Left lung (tissue), 14 donors: ENCODE measurements around the gene OVCA2. TPM values are rescaled to one million over a fixed set of nuclear protein-coding genes. Genes with fewer than 3 reads are reported as not detected.
A peak's percentile ranks its signal among the peaks of the same experiment; 100 is the strongest.

Experiments used
- ATAC-seq: fragments of 200-7000 bp; cut with Tn5 transposase; one replicate; pipeline ENCODE4 v1.9.1; 2020; ENCODE audit warnings: moderate library complexity
- DNase-seq, 4 donors: peaks; one replicate each; pipeline ENCODE4 v3.0.0-alpha.2; 2013 to 2020
- H3K27ac ChIP-seq, 2 donors: fragments of 200-600 bp; sonication (generic) in 1 of 2; one replicate each; pipeline versions ENCODE4 v1.5.0 to v1.8.0; 2020 to 2021
- H3K27me3 ChIP-seq, 2 donors: fragments of 200-600 bp; sonication (generic) in 1 of 2; one replicate each; pipeline versions ENCODE4 v1.5.0 to v1.8.0; 2020 to 2021
- H3K36me3 ChIP-seq, 2 donors: fragments of 200-600 bp; sonication (generic) in 1 of 2; one replicate each; pipeline versions ENCODE4 v1.5.0 to v1.8.0; 2020 to 2021
- H3K4me1 ChIP-seq, 2 donors: fragments of 200-600 bp; one replicate each; pipeline ENCODE4 v1.8.0; 2021
- H3K4me3 ChIP-seq, 2 donors: fragments of 200-600 bp; sonication (generic) in 1 of 2; one replicate each; pipeline versions ENCODE4 v1.5.0 to v1.8.0; 2020 to 2021; ENCODE audit warnings: mild to moderate bottlenecking in 1 of 2
- H3K9me3 ChIP-seq, 2 donors: fragments of 200-600 bp; sonication (generic) in 1 of 2; one replicate each; pipeline versions ENCODE4 v1.5.0 to v1.8.0; 2020 to 2021
- intact Hi-C, 2 donors: fragments of 100-400 bp; cut with DNase I; formaldehyde crosslinking; loops; one replicate each; pipeline versions ENCODE4 v1.11.2 to v1.14.2; 2022
- long read RNA-seq, 12 donors: library from polyadenylated mRNA in 2 of 12; unstranded in 2 of 12; transcript quantifications; one replicate each; pipeline ENCODE4 v2.0.0 and lab custom pipeline, GENCODE V29; 2019 to 2026
- polyA plus RNA-seq, 6 donors: library from polyadenylated mRNA; unstranded; fragments of 120-200 nt; gene quantifications; one replicate each; pipeline ENCODE4 v1.2.1, GENCODE V29; 2013; ENCODE audit not compliant: insufficient read length in 6 of 6
- total RNA-seq, 2 donors: library from RNA; stranded (reverse); fragmentation: NEBNext Ultra II Directional; extraction: Animal tissue kit (Norgen Biotek cat#: 25700); gene quantifications; one replicate each; pipeline ENCODE4 v1.2.1, GENCODE V29; 2021
- TF ChIP-seq, protein P1 (sequence below), 2 donors: fragments of 200-600 bp; sonication (generic) in 1 of 2; IDR thresholded peaks; one replicate each; pipeline versions ENCODE4 v1.5.0 to v1.8.0; 2021; ENCODE audit warnings: antibody characterized with exemption in 2 of 2
- donor health status: DM: no; HTN: yes; CAD: no.
- donor health status: DM: no; HTN: no; CAD: no.

Gene OVCA2
- total RNA-seq = 10 to 100 TPM; 26.1 to 28.7 TPM
- polyA plus RNA-seq = 10 to 100 TPM in 3 of 6 donors, 1 to 10 TPM in 3; 8.1 to 13.6 (median 10.0) TPM
- long read RNA-seq, donor 1, transcript OVCA2-201 (2 exons, 1,122 nt) = major isoform, 16 of 16 reads
- long read RNA-seq, donor 1, partial matches to known transcripts = 0 of 16 reads
- long read RNA-seq, donor 1, other reads (novel, unspliced or antisense) = 0 of 16 reads
- long read RNA-seq, donor 2, transcript OVCA2-201 (2 exons, 1,122 nt) = major isoform, 24 of 24 reads
- long read RNA-seq, donor 2, partial matches to known transcripts = 0 of 24 reads
- long read RNA-seq, donor 2, other reads (novel, unspliced or antisense) = 0 of 24 reads
- long read RNA-seq, donor 3, transcript OVCA2-201 (2 exons, 1,122 nt) = major isoform, 13 of 13 reads
- long read RNA-seq, donor 3, partial matches to known transcripts = 0 of 13 reads
- long read RNA-seq, donor 3, other reads (novel, unspliced or antisense) = 0 of 13 reads
- long read RNA-seq, donor 4, transcript OVCA2-201 (2 exons, 1,122 nt) = major isoform, 45 of 47 reads
- long read RNA-seq, donor 4, partial matches to known transcripts = 0 of 47 reads
- long read RNA-seq, donor 4, other reads (novel, unspliced or antisense) = 2 of 47 reads
- long read RNA-seq, donor 5, transcript OVCA2-201 (2 exons, 1,122 nt) = major isoform, 23 of 23 reads
- long read RNA-seq, donor 5, partial matches to known transcripts = 0 of 23 reads
- long read RNA-seq, donor 5, other reads (novel, unspliced or antisense) = 0 of 23 reads
- long read RNA-seq, donor 6, transcript OVCA2-201 (2 exons, 1,122 nt) = major isoform, 22 of 22 reads
- long read RNA-seq, donor 6, partial matches to known transcripts = 0 of 22 reads
- long read RNA-seq, donor 6, other reads (novel, unspliced or antisense) = 0 of 22 reads
- long read RNA-seq, donor 7, transcript OVCA2-201 (2 exons, 1,122 nt) = major isoform, 9 of 9 reads
- long read RNA-seq, donor 7, partial matches to known transcripts = 0 of 9 reads
- long read RNA-seq, donor 7, other reads (novel, unspliced or antisense) = 0 of 9 reads
- long read RNA-seq, donor 8, transcript OVCA2-201 (2 exons, 1,122 nt) = major isoform, 10 of 10 reads
- long read RNA-seq, donor 8, partial matches to known transcripts = 0 of 10 reads
- long read RNA-seq, donor 8, other reads (novel, unspliced or antisense) = 0 of 10 reads
- long read RNA-seq, donor 9 = 0 reads
- long read RNA-seq, donor 10, transcript OVCA2-201 (2 exons, 1,122 nt) = major isoform, 133 of 133 reads
- long read RNA-seq, donor 10, partial matches to known transcripts = 0 of 133 reads
- long read RNA-seq, donor 10, other reads (novel, unspliced or antisense) = 0 of 133 reads
- long read RNA-seq, donor 11 = 0 reads
- long read RNA-seq, donor 12, transcript OVCA2-201 (2 exons, 1,122 nt) = major isoform, 14 of 14 reads
- long read RNA-seq, donor 12, partial matches to known transcripts = 0 of 14 reads
- long read RNA-seq, donor 12, other reads (novel, unspliced or antisense) = 0 of 14 reads

DNA sequence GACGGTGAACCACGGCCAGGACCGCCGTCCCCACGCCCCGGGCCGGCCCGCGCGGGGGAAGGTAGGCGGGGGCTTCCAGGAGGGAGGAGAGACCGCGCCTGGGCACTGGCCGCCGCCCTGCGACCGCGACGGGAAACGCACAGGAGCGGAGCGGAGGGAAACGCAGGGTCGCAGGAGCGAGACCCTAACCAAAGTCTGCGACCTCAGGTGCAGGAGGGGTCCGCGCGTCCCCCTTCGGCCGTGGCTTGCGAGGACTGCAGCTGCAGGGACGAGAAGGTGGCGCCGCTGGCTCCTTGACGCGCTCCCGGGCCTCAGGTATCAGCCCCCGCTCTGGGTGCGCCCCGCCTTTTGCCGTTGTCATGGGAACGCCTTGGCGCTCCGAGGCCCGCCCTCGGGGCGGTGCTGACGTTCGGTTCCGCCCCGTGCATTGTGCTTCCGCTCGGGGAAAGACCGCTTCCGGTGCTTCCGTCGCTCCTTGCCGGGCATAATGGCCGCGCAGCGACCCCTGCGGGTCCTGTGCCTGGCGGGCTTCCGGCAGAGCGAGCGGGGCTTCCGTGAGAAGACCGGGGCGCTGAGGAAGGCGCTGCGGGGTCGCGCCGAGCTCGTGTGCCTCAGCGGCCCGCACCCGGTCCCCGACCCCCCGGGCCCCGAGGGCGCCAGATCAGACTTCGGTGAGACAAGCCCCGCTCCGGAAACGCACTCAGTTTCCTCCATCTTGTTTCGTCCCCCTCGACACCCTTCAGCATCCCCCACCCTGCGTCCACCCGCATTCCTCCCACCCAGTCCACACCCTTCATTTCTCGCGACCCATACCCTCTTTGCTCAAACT lies at the start of gene OVCA2:
Gene OVCA2 (plus strand): TSS at position 462 of the 829 bp plus-strand sequence. CDS start 26 bp downstream, at position 488.
- TF ChIP-seq, protein P1, sequence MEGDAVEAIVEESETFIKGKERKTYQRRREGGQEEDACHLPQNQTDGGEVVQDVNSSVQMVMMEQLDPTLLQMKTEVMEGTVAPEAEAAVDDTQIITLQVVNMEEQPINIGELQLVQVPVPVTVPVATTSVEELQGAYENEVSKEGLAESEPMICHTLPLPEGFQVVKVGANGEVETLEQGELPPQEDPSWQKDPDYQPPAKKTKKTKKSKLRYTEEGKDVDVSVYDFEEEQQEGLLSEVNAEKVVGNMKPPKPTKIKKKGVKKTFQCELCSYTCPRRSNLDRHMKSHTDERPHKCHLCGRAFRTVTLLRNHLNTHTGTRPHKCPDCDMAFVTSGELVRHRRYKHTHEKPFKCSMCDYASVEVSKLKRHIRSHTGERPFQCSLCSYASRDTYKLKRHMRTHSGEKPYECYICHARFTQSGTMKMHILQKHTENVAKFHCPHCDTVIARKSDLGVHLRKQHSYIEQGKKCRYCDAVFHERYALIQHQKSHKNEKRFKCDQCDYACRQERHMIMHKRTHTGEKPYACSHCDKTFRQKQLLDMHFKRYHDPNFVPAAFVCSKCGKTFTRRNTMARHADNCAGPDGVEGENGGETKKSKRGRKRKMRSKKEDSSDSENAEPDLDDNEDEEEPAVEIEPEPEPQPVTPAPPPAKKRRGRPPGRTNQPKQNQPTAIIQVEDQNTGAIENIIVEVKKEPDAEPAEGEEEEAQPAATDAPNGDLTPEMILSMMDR (IDR thresholded peaks at IDR 0.05) = peak; percentile 14 to 23
- Histone ChIP-seq H3K27ac (peak within 1 kb of the TSS; percentile 86 to 92), H3K4me1 (peaks cover 0 to 33% of the 10 kb centered on the region in 2 donors), H3K9me3 (no peaks in the 10 kb centered on the region), H3K4me3 (peak within 1 kb of the TSS; percentile 69 to 80), H3K27me3 (no peaks in the 10 kb centered on the region), H3K36me3 (peaks cover 0 to 41% of the 10 kb centered on the region in 2 donors)
- ATAC-seq = peak; percentile 96
- intact Hi-C loops = no loop called here
- peak; percentile 94 to 98 (median 96) for DNase-seq

DNA sequence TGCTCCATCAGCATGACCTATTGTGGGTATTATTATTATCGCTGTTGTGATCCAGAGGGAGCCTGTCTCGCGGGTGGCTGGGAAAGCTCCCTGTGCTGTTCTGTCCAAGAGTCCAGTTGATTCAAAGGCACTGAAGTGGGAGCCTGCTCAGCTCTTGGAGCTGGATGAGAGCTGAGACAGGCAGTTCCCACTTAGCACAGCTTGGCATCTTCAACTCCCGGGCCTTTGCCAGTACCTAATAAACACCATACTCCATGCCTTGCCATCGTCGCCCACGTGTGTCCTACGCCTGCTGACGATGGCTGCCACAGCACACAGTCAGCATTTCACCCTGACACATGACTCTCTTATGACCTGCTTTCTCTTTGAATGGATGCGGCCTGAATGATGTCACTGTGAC lies 49.3 kb upstream of the OVCA2 start:
- H3K4me1 ChIP-seq = peaks cover 0 to under 1% of the 10 kb centered on the region in 2 donors
- ATAC-seq (no peak), DNase-seq (no peak)
- H3K4me3 ChIP-seq = no peak overlapping the region
- intact Hi-C loops = no loop called here
- H3K36me3 ChIP-seq = no peaks in the 10 kb centered on the region
- peaks cover 0 to 13% of the 10 kb centered on the region in 2 donors for H3K27me3 ChIP-seq
- no peak overlapping the region for H3K27ac ChIP-seq
- TF ChIP-seq, protein P1 (IDR thresholded peaks at IDR 0.05) = no peak
- no peaks in the 10 kb centered on the region for H3K9me3 ChIP-seq

- intact Hi-C loops = no loop called here
- ATAC-seq = no peak
Observed at GRCh38 chr17:1994707-1995106, 47.1 kb upstream of the OVCA2 start.

More at GRCh38 chr17:1994707-1995106, 47.1 kb upstream of the OVCA2 start:
- TF ChIP-seq, protein P1 (IDR thresholded peaks at IDR 0.05) = no peak
- no peak for DNase-seq
- H3K27me3 ChIP-seq = peaks cover 0 to 34% of the 10 kb centered on the region in 2 donors
- H3K4me1 ChIP-seq = peaks cover 5 to 21% of the 10 kb centered on the region in 2 donors
- H3K27ac ChIP-seq = no peak overlapping the region
- no peaks in the 10 kb centered on the region for H3K9me3 ChIP-seq
- H3K36me3 ChIP-seq = no peaks in the 10 kb centered on the region
- no peak overlapping the region for H3K4me3 ChIP-seq
